ENCODE data around the gene KLF11.

- TF ChIP-seq CTCF (IDR thresholded peaks at IDR 0.05) (no peak), SIN3A (IDR thresholded peaks at IDR 0.05; ENCODE audit: borderline replicate concordance, low read depth, low read length) (no peak), YY1 (IDR thresholded peaks at IDR 0.05; ENCODE audit: low read depth) (no peak), ZBTB33 (IDR thresholded peaks at IDR 0.05; ENCODE audit: borderline replicate concordance, low read depth) (no peak), TCF12 (IDR thresholded peaks at IDR 0.05) (no peak), RCOR1 (IDR thresholded peaks at IDR 0.05; ENCODE audit: low read length) (no peak), MEF2A (IDR thresholded peaks at IDR 0.05; ENCODE audit: borderline replicate concordance, low read depth) (no peak)
These were observed 2.4 kb downstream of the KLF11 start for GRCh38 chr2:10045561-10046355.
